Ovary (tissue), 3 donors: ENCODE results near the gene C21orf58.

ENCODE experiments used
- CTCF ChIP-seq, 3 donors: fragments of 450-650 bp in 2 of 3; fragments of 200-600 bp in 1 of 3; IDR thresholded peaks; one replicate each; pipeline versions ENCODE4 v1.5.1 to v1.8.0; 2016 to 2022; ENCODE audit warnings: antibody characterized with exemption in 3 of 3, mild to moderate bottlenecking in 1 of 3
- EP300 ChIP-seq: sonication (generic); formaldehyde crosslinking; IDR thresholded peaks from one replicate; pipeline ENCODE4 v1.6.1; 2017; ENCODE audit warnings: antibody characterized with exemption
- POLR2A ChIP-seq: fragments of 450-650 bp; IDR thresholded peaks from one replicate; pipeline ENCODE4 v1.6.1; 2017; ENCODE audit warnings: antibody characterized with exemption, mild to moderate bottlenecking, moderate library complexity
- donor health status: DM: no; HTN: no; CAD: no.

DNA sequence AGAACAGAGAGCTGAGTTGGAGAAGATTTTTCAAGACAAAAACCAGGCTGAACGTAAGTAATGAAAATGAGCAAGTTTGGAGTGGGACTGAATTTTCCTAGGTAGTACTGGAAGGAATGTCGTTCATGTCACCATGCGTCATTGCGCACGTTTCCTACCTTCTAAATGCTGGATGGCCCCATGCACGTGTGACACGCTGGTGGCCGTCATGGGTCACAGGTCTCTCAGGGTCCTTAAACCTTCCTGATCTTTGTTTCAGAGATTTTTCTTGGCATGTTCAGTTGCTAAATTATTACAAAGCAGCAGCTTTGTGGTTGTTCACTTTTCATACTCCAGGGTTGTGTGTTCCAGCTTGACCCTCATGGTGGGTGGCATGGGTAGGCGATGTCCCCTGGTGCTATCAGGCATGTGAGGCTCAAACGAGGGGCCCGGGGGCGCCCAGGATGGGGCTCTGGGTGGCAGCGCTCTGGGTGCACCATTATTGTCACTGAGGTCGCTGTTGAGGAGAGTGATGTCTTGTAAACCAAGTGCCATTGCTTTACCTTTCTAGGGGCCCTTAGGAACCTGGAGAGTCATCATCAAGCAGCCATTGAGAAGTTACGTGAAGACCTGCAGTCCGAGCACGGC lies 25.6 kb upstream of the C21orf58 start:
- TF ChIP-seq CTCF (IDR thresholded peaks at IDR 0.05) = no peak
- TF ChIP-seq POLR2A = no peak
- TF ChIP-seq EP300 = no peak
